HuH-7 (cell line): ENCODE measurements around the gene PTPRM.

ENCODE experiments used
- DNase-seq: peaks from one replicate; pipeline ENCODE4 v3.0.0; 2011; ENCODE audit warnings: low spot score

The PTPRM gene

DNA sequence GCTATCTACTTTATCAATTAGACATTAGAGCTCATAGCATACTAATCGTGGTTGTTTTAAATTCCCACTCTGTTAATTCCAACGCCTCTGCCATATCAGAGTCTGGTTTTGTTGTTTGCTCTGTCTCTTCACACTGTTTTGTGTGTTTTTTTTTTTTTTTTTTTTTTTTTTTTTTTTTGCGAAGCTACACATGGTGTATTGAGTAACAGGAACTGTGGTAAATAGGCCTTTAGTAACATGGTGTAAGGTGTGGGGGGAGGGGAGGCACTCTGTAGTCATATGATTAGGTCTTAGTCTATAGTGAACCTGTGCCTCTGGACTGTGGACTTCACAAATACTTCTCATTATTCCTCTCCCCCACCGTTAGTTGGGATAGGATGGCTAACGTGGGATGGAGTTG is 671.4 kb downstream of the PTPRM start:
- DNase-seq = peak; percentile 13

DNA sequence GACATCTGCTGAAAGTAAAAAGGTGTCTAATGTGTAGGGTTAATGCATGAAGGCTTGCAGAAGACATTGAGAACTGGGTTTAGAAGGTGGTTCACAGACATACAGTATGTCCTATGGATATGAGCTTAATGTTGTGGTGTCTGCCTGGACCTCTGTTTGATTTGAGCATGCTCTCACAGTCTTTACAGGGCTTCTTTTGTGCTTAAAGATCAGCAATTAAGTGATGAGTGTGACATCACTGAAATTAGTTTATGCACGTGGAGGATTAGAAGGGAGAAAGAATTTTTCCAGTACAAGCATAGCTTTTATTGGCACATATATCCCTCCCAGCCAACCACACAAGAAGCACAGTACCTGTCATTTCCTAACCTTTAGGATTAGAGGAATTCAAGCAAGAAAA is 674.6 kb downstream of the PTPRM start:
- DNase-seq = no peak

DNA sequence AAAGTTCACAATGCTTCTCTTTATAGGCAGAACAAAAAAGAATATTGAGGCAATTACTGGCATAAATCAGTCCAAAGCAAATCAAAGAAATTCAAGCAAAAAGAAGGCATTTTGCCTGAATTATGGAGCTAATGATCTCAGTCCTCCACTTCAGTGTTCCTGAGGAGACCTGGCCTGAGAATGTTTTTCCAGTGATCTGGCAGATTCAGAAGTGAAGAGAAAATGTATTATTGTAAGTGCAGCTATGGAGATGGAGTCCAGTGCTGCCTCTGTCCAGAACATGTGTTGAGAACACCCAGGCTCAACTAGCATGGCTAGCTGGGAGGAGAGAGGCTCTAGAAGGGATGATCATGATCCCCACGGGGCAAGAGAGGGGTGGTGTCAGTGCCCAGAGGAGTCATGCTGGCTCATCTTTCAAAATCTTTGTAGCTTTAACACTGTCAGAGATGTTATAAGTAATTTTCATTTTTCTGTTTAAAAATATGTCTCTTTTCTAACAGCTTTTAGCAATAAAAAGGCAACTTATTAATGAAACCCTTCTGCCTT is 675.1 kb downstream of the PTPRM start:
- DNase-seq = no peak

DNA sequence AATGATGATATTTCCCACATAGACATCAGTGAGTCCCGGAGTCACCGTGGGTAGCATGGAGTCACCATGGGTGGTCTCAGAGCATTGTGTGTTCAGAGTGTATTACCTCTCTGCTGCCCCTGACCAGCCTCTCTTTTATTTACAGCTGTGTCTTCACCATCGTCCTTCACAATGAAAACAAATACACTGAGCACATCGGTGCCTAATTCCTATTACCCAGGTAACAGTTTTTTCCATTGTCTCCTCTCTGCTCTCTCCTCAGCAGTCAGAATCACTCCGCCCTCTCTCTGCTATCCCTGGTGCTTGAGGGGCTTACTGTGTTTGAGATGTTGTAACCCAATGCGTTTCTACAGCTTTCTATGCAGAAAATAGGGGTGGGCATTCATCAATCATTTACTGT is 680.6 kb downstream of the PTPRM start:
- DNase-seq = no peak

DNA sequence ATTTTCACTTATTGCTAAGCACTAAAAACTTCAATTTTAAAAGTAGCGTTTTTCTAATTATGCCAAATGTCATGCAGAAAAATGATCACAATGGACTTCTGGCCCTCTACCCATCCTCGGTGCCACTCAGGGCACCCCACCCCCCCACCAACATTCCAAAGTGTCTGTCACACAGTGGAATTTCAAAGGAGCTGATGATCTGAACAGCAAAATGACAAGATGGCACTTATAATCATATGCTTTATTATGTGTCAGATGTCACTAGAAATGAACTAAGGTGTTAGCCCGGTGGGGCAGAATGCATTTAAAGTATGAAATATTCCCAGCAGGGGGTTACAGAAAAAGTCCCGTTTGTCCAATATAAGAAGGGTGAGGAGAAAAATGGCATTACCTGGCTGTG is 681.5 kb downstream of the PTPRM start:
- no peak for DNase-seq

DNA sequence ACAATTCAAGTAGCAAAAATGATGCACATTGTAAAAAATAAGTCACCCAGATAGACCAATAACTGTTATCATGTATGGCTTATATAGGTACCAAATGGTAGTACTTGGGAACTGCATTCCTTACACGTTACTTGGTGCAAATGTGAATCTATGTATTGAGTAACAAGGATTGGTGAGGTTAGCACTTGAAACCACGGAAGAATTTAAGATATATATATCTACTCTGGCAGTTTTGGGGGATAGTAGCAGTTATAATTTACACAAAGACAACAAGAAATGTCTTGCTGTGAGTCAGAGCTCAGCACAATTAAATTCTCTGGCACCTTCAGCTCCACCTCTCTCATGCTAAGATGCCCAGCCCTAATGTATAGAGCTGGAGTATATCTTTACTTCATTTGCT is 682.7 kb downstream of the PTPRM start:
- DNase-seq = no peak

DNA sequence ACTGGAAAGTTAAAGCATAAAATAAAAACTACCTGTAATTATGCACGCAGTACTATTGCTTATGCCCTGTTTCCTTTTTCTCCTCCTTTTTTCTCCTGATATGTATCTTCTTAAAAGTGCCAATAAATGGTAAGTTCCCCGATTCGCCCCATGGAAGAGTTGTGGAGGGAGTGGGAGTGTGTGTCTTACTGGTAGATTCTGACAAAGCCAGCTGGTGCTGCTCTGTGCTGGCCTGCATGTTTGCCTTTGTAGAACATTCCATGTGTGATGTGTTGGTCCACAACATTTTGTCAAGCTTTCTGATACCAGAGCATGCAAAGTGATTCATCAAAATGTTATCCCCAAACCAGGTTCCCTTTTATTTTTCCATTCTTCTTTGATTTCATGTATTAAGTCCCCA is 685.3 kb downstream of the PTPRM start:
- no peak for DNase-seq

DNA sequence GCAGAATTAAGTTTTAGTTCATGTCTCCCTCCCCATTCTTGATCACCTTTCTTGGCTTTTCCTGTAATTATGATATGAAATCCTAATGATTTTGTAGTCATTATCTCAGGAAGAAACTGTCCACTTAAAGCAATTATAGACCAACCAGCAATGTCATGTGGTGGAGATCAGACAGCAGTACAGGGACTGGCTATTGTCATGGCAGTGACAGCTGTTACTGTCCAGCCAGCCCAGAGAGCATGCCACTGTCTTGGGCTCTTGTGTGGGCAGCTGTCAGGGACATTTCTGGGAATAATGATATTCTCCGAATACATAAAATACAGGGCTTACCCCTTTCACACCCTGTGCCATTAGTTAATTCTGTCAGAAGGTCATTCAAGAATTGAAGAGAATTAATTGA is 686.8 kb downstream of the PTPRM start:
- DNase-seq = no peak

DNA sequence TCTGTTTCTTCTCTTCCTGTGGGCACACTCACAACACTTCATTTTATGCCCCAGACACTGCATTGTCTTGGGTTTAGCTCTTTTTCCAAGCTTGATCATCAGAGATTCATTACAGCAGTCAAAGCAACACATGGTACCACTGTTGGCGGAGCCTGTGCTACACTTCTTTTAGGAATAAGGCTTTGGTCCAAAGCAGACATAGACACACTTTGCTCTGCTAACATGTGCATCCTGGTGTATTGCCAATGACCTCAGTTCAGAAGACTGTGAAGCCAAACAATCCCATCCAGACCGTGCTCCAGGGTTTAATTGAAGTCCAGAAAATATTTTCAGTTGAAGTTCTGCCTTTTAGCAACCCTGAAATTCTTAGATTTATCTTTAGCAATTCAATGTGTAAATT is 687.5 kb downstream of the PTPRM start:
- DNase-seq = no peak

DNA sequence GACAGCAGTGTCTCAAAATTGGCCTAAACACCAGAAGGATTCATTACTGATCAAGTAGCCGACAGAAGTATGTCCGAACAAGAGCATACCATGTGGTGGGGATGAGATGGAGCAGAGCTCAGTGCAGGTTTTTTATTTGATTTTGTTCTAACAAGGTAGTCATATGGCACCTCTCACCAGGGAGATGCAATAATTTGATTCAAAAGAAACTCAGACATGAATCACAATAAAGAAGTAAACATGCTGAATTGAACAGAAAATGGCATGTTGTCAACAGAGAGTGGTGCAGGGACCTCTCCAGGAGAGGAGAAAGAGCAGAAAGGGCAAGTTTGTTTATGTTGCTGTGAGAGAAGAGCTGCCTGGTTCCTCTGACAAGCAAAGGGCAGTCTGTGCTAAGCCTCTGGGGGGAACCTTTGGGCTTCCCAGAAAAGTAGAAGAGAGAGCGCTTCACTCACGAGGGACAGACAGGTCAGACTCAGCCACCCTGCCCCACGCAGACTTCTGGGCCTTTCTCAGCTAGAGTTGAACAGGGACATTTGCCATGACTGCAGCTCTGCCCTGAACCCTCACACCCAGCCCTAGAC is 690.8 kb downstream of the PTPRM start:
- DNase-seq = no peak

DNA sequence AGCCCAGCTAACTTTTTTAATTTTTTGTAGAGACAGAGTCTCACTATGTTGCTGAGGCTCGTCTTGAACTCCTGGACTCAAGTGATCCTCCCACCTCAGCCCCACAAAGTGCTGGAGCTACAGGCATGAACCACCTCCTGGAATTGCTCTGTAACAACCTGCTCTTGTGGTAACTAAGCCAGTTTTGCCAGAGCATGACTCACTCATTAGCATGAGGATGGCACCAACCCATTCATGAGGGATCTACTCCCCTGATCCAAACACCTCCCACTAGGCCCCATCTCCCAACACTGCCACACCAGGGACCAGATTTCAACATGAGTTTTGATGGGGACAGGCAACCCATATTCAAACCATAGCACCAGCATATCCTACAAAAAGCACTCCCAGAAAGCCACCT is 693.2 kb downstream of the PTPRM start:
- DNase-seq = no peak

DNA sequence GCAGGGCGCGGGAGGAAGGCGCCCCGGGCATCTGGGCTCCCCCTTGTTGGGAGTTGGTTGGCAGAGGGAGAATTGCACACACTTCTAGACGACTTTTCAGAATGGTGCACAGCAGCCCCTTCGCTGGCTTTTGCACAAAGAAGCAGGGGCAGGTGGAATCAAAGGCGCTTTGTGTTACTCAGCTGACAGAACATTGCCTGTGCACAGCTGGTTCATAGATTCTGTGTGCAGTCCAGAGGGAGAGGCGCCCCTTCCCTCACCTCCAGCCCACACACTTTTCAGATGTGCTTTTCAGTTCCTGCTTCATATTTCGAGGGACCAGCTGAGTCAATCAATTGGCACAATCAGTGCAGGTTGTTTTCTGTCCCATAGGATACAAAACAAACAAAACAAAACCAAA is 693.7 kb downstream of the PTPRM start:
- DNase-seq = no peak

DNA sequence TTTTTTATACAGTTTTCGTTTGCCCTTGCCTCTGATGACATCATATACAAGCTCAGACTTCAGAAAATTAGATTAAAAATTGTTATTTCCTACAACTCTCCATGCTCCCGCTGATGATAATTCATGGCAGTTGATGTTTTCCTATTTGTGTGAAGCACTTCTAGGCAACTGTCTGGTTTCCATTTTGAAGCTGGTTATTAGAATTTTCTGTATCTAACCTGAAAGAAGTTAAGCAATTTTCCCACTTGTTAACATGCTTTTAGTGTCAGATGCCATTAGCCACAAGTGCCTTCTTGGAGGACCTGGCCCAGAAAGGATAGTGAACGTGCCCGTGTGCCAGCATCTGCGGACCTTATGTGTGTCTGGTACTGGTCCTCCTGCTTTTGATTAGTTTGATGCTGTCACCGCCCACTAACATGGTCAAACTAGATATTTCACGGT is 694.6 kb downstream of the PTPRM start:
- no peak for DNase-seq

DNA sequence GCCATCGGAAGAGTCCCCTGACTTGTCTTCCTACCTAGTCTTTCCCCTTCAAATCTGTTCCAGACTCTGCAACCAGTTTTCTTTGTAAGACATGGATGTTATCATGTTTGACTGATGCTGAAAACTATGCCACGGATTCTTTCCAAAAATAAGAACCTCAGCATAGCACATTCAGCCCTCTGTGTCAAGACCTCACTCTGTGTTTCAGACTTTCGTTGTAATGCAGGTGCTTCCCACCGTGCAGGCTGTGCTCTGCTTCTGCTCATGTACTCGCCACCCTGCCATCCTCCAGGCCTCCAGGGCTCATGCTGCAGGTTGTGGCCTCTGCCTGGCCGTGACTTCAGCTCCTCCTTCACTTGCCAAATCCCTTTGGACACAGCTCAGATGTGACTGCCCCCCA is 695.1 kb downstream of the PTPRM start:
- no peak for DNase-seq

DNA sequence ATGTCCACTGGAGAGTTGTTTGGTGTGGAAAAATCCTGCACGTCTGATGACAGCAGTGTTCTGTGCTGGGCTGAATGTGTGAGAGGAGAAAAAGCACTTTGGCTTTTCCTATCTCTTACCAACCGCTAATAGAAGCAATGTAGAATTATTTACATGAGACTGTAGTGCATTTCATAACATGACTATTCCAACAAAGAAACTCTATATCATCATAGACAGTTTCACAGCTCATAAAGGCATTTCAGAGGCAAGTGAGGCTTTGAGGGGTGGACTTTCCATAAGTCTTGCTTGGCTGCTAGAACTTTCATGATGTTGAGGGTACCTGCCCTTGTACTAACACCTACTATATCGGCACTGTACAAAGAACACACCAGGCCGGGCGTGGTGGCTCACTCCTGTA is 697.0 kb downstream of the PTPRM start:
- DNase-seq = no peak

DNA sequence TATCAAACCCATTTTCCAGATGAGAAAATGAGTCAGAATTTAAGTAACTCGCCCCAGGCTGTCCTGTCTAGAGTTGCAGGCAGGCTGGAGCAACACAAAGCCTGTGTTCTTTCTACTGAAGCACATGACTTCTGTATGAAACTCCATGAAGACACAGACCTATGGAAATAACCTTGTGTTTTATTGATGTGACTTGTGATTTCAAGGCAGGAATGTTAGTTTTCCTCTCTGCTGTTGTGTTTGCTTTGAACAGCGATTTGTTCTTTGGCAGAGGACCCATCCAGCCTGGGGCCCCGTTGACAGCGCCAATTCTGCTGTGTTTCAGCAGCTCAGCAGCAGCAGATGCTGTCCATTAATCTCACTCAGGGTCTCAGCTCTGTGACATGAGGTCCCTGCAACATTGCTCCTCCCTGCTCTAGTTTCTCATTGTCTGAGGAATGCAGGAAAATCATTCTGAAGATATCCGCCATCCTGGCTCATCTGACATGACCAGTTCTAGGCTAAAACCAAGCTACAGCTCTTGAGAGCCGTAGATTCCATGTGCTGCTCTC is 697.8 kb downstream of the PTPRM start:
- no peak for DNase-seq

DNA sequence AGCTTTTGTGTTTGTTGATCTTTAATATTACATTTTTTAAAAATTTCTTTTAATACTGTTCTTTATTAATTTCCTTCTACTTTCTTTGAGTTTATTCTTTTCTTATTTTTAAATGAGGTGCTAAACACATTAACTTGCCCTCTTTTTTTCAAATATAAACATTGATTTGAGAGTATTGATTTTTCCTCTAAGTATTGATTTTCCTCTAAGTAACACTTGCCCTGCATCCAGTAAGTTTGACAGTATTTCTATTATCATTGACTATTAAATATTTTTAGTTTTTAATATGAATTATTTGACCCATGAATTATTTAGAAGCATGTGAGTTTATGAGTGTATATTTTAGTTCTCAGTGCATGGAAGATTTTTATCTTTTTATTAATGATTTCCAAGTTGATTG is 705.1 kb downstream of the PTPRM start:
- no peak for DNase-seq

DNA sequence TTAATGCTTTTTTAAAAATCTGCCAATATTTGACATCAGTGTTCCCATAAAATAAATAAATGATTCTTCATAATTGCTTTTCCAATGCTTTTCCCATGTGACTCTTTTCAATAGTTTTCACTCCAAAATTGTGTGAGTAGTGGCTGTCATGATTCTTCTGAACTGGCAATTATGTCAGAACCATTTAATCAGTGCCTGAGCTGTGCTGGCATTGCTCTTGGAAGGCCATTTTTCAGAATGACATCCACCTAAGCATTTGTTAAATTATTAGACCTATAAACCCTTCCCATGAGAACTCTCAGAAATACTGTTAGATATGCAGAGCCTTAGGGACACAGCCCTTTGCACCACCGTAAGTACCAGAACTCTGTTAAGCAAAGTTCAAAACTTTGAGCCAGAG is 707.3 kb downstream of the PTPRM start:
- no peak for DNase-seq

DNA sequence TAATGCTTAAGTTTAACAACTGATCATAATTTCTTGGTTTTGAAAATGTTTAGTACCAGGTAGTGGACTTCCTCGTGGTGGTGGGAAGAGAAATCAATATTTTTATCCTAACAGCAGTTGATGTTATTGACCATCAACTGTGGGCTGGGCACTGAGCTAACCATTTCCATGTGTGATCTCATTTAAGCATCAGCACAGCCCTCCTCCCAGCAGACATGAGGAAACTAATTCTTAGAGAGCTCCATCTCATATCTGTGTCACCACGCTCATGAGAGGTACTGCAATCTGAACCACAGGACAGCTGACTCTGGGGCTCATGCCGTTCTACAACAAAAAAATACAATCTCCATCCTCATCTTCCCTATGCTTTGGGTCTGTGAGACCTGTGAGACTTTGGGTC is 709.3 kb downstream of the PTPRM start:
- DNase-seq = no peak

DNA sequence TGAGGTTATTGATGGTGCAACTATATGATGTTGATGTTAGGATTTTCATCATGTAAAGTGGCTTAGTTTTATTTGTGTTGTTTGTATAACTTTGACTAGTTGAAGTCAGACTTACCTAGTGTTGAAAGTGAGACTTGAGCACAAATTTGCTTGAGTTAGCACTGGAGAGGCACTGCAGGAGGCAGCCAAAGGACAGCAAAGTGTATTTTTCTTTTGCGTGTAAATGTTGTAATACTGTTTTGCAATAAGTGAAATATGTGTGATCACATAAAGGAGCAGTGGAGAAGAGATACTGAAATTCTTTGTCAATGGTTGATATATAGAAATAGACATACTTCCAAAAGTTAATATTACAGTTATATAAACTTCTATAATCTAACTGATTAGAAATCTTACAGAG is 710.2 kb downstream of the PTPRM start:
- no peak for DNase-seq

DNA sequence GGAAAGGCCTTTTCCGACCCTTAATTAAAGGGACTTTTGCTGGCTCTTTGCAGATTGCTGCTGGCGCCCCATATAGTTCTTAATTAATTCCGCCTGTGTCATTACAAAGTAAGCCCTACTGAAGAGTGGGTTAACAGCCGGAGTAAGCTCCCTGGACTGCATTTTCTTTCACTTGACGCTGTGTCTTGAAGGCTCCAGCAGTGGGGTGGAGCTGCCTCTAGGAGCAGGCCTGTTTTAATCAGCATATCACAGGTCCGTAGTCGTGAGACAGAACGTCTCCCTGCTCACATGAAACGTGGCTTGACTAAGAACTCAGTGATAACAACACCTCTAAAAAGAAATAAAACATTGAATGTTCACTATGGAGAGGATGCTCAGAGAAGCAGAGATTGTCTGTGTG is 712.2 kb downstream of the PTPRM start:
- DNase-seq = no peak

DNA sequence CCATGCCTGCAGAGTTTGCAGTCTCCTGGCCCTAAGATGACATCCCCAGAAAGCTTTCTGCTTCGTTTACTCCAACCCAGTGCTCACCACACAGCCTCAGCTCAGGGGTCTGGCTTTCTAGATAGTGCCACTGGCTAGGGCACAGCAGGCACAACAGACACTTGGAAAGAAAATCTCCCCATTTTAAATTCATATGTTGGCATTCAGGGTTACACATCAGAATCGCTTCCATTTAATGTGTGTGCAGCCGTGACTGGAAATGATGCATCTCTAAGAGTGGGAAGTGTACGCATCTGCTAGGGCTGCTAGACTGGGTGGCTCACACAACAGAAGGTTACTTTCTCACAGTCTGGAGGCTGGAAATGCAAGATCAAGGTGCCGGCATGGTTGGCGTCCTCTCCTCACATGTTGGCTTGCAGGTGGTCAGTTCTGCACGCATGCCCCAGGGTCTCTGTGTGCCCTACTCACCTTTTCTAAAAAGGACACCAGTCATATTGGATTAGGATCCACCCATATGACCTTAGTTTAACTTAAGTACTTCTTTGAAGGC is 712.7 kb downstream of the PTPRM start:
- no peak for DNase-seq

DNA sequence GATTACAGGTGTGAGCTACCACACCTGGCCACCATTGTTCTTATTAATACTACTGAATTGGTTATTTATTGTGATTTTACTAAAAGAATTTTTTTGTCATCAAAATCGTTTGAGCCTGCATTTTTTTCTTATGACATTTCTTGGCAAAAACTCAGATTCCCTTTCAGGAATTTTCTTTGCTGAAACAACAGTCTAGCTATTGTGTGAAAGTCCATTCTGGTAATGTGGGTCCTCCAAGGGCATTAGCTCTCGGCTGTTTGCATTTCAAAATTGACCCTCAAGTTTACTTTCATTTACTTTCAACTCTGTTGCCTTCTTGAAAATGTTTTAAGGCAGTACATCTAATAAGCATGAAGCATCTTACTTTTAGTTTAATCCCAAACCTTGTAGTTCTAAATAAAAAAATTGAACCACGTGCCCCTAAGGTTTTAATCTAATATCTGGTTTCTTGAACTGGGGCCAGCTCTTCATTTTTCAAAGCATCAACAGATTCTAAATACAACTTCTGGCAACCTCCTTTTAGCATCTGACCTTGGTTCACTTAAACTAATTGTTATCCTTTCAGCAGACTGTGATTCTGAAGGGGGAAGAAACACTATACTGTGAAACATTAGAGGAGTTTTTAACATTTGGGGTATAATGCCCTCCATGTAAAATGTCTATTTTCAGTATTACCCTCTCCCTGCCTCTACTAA is 716.9 kb downstream of the PTPRM start:
- DNase-seq = no peak
